Stimulated activated memory B cell treated with anti-CD40 and anti-IgM and Interleukin-4, amounts not matched to agents 10 μg/mL and 1 μg/mL and 100 μg/mL, for 72 hours (primary cell): ENCODE results near the gene GNAT3.

ENCODE experiments used
- ATAC-seq: fragments of 150-1000 bp; cut with Tn5 transposase; 2 replicates; pipeline ENCODE4 v1.10.0; 2021
- H3K27ac Mint-ChIP-seq: one replicate; pipeline ENCODE4 v1.8.0; 2022; ENCODE audit warnings: mild to moderate bottlenecking, mixed read lengths
- H3K27me3 Mint-ChIP-seq: one replicate; pipeline ENCODE4 v1.8.0; 2022; ENCODE audit warnings: mixed read lengths
- H3K36me3 Mint-ChIP-seq: one replicate; pipeline ENCODE4 v1.8.0; 2022; ENCODE audit warnings: mixed read lengths
- H3K4me1 Mint-ChIP-seq: one replicate; pipeline ENCODE4 v1.8.0; 2022; ENCODE audit warnings: mixed read lengths
- H3K4me3 Mint-ChIP-seq: one replicate; pipeline ENCODE4 v1.8.0; 2022; ENCODE audit warnings: mild to moderate bottlenecking, moderate library complexity, mixed read lengths
- H3K9me3 Mint-ChIP-seq: one replicate; pipeline ENCODE4 v1.8.0; 2022; ENCODE audit warnings: mixed read lengths

Gene GNAT3

GRCh38 chr7:80428161-80429054, 83.5 kb downstream of the GNAT3 start:
- no peaks in the 10 kb centered on the region for H3K36me3 Mint-ChIP-seq
- H3K9me3 Mint-ChIP-seq, result peaks cover 8% of the 10 kb centered on the region
- H3K27ac Mint-ChIP-seq, result no peak overlapping the region
- no peaks in the 10 kb centered on the region for H3K27me3 Mint-ChIP-seq
- no peak overlapping the region for H3K4me3 Mint-ChIP-seq
- no peak for ATAC-seq
- H3K4me1 Mint-ChIP-seq, result no peaks in the 10 kb centered on the region

DNA sequence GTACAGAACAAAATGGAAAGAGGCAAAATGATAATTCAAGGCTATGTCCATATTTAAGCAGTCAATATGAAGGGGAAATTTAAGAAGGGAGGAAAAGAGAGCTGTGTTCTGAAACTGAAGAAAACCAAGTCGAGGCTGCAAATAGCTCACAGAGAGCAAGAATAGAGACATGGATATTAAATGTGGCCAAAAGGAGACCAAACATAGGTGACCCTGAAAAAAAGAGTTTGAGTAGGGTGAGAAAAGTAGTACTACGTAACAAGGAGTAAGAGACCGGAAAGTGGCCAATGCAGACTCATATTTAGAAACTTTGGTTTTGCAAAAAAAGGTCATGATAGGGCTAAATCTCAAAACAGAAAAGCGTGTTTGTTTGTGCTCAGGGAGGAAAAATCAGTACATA, 84.6 kb downstream of the GNAT3 start:
- Mint-ChIP-seq H3K27me3 (no peaks in the 10 kb centered on the region), H3K36me3 (no peaks in the 10 kb centered on the region), H3K9me3 (peaks cover 8% of the 10 kb centered on the region)

DNA sequence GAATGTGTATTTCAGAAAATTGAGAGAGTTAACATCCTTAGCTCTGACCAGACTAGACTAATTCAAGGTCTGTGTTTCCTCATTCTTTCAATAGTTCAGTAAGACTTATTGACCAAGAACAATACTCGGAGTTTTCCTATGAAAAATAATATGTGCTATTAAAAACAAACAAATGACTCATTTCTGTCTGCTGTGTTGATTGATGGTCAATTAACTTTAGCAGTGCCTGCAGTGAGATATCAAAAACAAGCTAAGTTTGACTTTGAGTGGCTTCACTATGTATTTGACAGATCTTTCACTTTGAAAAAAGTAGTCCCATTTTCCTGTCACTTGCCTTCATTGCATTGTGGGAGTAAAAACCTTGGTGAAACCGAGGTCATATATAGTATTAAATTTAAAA, 91.0 kb downstream of the GNAT3 start:
- no peak for ATAC-seq
- no peaks in the 10 kb centered on the region for H3K36me3 Mint-ChIP-seq
- H3K27me3 Mint-ChIP-seq, result no peaks in the 10 kb centered on the region
- no peak overlapping the region for H3K4me3 Mint-ChIP-seq
- H3K27ac Mint-ChIP-seq, result no peak overlapping the region
- peaks cover 4% of the 10 kb centered on the region for H3K9me3 Mint-ChIP-seq
- no peaks in the 10 kb centered on the region for H3K4me1 Mint-ChIP-seq

More for the DNA sequence above, 84.6 kb downstream of the GNAT3 start:
- no peak overlapping the region for H3K4me3 Mint-ChIP-seq
- H3K4me1 Mint-ChIP-seq, result no peaks in the 10 kb centered on the region
- H3K27ac Mint-ChIP-seq, result no peak overlapping the region
- no peak for ATAC-seq

- no peaks in the 10 kb centered on the region for H3K4me1 Mint-ChIP-seq
- no peaks in the 10 kb centered on the region for H3K27me3 Mint-ChIP-seq
- H3K27ac Mint-ChIP-seq, result no peak overlapping the region
- H3K36me3 Mint-ChIP-seq, result no peaks in the 10 kb centered on the region
- no peak for ATAC-seq
- no peak overlapping the region for H3K4me3 Mint-ChIP-seq
- peaks cover 2% of the 10 kb centered on the region for H3K9me3 Mint-ChIP-seq
These were observed 94.6 kb downstream of the GNAT3 start for GRCh38 chr7:80417211-80417793.

GRCh38 chr7:80415522-80415921, 96.3 kb downstream of the GNAT3 start:
- no peaks in the 10 kb centered on the region for H3K4me1 Mint-ChIP-seq
- H3K36me3 Mint-ChIP-seq, result no peaks in the 10 kb centered on the region
- H3K27ac Mint-ChIP-seq, result no peak overlapping the region
- no peak for ATAC-seq
- H3K27me3 Mint-ChIP-seq, result no peaks in the 10 kb centered on the region
- no peaks in the 10 kb centered on the region for H3K9me3 Mint-ChIP-seq
- H3K4me3 Mint-ChIP-seq, result no peak overlapping the region

DNA sequence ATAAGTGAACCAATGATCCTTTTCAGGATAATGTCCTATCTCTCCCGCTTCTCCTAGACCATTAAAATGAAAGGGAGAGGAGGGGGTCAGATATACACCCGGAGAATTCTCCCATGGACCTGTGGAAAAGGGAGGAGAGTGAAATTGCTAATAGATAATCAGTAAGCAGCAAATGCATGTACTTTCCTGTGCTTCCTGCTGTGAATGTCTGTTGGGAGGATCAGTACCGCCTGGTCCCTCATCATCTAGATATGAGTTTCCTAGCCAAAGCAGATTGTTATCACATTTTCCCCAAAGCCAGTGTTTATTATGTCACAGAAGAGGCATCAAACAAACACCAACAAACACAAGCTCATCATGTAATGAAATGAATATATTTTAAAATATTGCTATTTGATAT, 96.8 kb downstream of the GNAT3 start:
- Mint-ChIP-seq H3K27me3 (no peaks in the 10 kb centered on the region), H3K27ac (no peak overlapping the region), H3K9me3 (no peaks in the 10 kb centered on the region), H3K4me1 (no peaks in the 10 kb centered on the region), H3K36me3 (no peaks in the 10 kb centered on the region), H3K4me3 (no peak overlapping the region)
- no peak for ATAC-seq

- no peaks in the 10 kb centered on the region for H3K36me3 Mint-ChIP-seq
- no peak overlapping the region for H3K27ac Mint-ChIP-seq
- H3K27me3 Mint-ChIP-seq, result no peaks in the 10 kb centered on the region
- no peaks in the 10 kb centered on the region for H3K9me3 Mint-ChIP-seq
- no peak for ATAC-seq
- no peak overlapping the region for H3K4me3 Mint-ChIP-seq
- H3K4me1 Mint-ChIP-seq, result no peaks in the 10 kb centered on the region
These were observed 97.5 kb downstream of the GNAT3 start for GRCh38 chr7:80414331-80414730.

- Mint-ChIP-seq H3K9me3 (no peaks in the 10 kb centered on the region), H3K27ac (no peak overlapping the region), H3K4me1 (no peaks in the 10 kb centered on the region), H3K36me3 (no peaks in the 10 kb centered on the region), H3K4me3 (no peak overlapping the region), H3K27me3 (no peaks in the 10 kb centered on the region)
- no peak for ATAC-seq
These were observed 98.4 kb downstream of the GNAT3 start for GRCh38 chr7:80413383-80413945.

GRCh38 chr7:80412842-80413241, 99.0 kb downstream of the GNAT3 start:
- no peaks in the 10 kb centered on the region for H3K36me3 Mint-ChIP-seq
- H3K4me1 Mint-ChIP-seq, result no peaks in the 10 kb centered on the region
- H3K9me3 Mint-ChIP-seq, result no peaks in the 10 kb centered on the region
- no peak overlapping the region for H3K4me3 Mint-ChIP-seq
- no peak for ATAC-seq
- H3K27ac Mint-ChIP-seq, result no peak overlapping the region
- H3K27me3 Mint-ChIP-seq, result no peaks in the 10 kb centered on the region

DNA sequence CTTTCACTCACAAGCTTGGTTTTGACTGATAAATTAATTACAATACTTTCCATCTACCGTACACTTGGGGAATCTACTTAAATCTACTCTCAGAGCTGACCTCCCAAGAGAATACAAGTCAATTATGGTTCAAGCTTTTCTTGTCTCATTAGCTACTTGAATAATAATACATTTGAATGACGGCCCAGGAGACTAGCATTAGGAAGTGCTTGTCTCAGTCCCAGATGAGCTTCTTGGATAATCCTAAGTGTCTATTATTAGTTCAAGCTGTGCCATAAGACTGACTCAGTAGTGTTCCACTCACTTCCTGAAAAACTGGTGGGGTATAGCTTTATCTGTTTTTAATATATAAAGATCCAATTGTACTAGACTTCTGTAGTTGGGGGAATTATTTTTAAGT, 100.2 kb downstream of the GNAT3 start:
- H3K27ac Mint-ChIP-seq, result no peak overlapping the region
- peaks cover 3% of the 10 kb centered on the region for H3K9me3 Mint-ChIP-seq
- no peak overlapping the region for H3K4me3 Mint-ChIP-seq
- no peaks in the 10 kb centered on the region for H3K27me3 Mint-ChIP-seq
- no peaks in the 10 kb centered on the region for H3K36me3 Mint-ChIP-seq
- no peak for ATAC-seq
- no peaks in the 10 kb centered on the region for H3K4me1 Mint-ChIP-seq

- Mint-ChIP-seq H3K36me3 (no peaks in the 10 kb centered on the region), H3K4me1 (no peaks in the 10 kb centered on the region)
- ATAC-seq, result no peak
These were observed 101.8 kb downstream of the GNAT3 start for GRCh38 chr7:80410081-80410480.

More at GRCh38 chr7:80410081-80410480, 101.8 kb downstream of the GNAT3 start:
- Mint-ChIP-seq H3K4me3 (no peak overlapping the region), H3K9me3 (peaks cover 6% of the 10 kb centered on the region), H3K27ac (no peak overlapping the region), H3K27me3 (no peaks in the 10 kb centered on the region)
